ENCODE data around the gene PEAK1.
A peak's percentile ranks its signal among the peaks of the same experiment; 100 is the strongest.
"Not testable (repeated sequence)": the region's sequence is repeated elsewhere in the genome, so short reads cannot be mapped to it uniquely, and the experiment has no call there.

Gene PEAK1

DNA sequence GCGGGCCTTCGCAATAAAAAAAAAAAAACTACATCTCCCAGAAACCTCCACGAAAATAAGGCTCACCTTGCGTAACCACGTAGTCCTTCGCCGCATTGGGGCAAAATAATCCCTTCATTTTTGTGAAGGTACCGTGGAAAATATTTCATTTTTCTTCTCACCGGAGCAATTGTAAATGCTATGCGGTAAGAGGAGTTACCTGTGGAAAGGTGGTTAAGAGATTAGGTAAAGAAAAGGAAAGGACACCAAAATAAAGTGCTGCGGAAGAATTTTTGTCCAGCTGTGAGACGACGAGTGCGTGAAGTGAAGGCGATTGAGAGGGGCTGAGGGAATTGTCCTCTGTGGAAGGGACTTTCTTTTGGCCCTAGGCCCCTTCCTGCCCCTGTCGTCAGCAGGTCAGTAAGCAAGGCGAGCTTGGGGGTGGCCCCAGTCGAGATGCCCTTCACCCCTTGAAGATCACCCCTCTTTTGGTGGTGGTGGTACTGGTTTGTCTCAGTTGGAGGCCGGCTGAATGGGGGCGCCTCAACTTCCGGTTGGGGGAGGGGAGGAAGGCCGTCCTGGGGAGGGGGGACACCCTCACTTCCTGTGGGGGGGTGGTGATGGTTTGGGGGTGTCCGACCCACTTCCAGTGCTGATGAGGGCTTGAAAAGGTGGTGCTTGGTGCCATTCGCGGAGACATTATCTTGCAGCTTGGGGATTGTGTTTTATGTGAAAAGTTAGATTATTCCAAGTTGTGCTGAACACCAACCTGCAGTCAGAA, 886 bp upstream of the PEAK1 start, which contains the start of gene HMG20A:
TSS of gene HMG20A (plus strand) at position 279 of the 760 bp plus-strand sequence. CDS start 37,520 bp downstream, outside the sequence.
- peak in 4 of 6 experiments; percentile 43 to 63 (median 55) for DNase-seq

GRCh38 chr15:77418966-77419835, 703 bp downstream of the PEAK1 start:
- DNase-seq: peak in 4 of 6 experiments; percentile 6 to 46 (median 23)

DNA sequence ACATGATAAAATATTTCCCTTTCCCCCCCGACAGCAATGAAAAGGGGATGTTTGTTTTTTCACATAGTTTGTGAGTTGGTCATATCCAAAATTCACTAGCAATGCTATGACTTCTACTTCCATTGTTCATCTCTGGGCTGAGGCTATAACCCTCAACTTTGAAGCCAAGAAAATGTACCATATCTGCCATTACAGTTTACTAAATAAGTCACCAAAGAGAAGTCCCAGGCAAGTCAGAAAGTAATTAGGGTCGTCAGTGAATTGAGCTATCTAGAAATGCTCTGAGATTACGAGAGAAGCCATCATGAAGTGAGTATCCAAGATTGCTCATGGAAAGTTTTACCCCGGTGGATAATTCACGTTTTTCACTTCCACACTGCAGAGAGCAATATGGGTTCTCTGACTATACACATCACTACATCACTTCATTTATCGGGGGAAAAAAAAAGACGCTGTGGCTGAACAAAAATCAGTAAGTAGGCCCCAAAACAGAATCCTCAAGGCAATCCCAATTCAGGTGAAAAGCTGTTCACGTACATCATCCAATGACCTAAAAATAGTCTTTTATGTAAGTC, 1.4 kb downstream of the PEAK1 start:
- no peak for DNase-seq

- DNase-seq: no peak
These were observed 2.3 kb downstream of the PEAK1 start for GRCh38 chr15:77417602-77418001.

GRCh38 chr15:77416954-77417353, 3.0 kb downstream of the PEAK1 start:
- DNase-seq: no peak

DNA sequence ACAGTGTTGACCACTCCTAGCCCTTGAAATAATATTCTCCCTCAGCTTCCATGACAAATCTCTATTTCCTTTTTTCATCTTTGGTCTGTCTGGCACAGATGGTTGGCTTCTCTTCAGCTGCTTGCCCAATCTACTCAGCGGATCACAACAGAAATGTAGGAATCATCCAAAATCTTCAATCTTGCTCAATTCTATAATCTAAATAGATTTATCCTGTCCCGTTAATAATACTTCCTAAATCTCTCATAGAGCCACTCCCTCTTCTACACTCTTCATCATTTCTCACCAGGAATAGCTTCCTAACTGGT, 3.8 kb downstream of the PEAK1 start:
- no peak for DNase-seq

DNA sequence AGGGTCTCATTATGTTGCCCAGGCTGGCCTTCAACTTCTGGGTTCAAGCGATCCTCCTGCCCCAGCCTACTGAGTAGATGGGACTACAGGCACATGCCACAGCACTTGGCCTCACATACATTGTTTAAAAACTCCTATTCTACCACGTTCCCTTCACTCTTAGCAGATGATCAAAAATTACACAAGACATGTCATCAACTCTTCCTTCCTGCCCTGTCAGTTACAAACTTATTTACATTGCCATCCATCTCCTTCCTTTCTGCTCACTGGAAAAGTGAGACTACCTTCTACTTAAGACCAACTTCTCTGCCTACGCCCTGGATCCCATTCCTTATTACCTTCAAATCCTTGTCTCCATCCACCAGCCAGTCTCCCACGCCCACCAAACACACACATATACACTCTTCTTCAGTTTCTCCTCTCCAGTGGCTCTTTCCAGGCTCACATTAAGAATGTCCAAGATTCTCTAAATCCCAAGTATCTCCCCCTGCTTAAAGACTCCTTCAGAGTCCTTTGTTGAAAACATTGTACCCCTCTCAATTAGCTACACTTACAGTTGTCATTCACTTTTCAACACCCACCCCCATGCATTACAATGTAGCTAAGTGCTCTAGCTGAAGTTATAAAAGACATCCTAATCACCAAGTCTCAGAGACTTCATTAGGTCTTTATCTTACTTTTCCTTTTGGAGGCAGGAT, 4.3 kb downstream of the PEAK1 start:
- DNase-seq: no peak

- no peak for DNase-seq
These were observed 5.0 kb downstream of the PEAK1 start for GRCh38 chr15:77414789-77415442.

DNA sequence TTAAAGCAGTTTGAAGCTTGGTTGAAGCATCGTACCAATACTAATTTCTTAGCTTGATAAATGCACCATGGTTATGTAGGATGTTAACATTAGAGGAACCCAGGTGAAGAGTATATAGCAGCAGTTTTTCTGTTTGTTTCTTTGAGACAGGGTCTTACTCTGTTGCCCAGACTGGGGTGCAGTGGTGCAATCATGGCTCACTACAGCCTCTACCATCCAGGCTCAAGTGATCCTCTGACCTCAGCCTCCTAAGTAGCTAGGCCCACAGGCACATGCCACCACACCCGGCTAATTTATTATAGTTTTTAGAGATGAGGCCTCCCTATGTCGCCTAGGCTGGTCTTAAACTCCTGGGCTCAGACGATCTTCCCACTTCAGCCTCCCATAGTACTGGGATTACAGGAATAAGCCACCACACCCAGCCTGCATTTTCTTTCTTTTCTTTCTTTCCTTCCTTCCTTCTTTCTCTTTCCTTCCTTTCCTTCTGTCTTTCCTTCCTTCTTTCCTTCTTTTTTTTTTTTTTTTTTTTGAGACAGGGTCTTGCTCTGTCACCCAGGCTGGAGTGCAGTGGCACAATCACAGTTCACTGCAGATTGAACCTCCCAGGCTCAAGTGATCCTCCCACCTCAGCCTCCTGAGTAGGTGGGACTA, 6.1 kb downstream of the PEAK1 start:
- DNase-seq: no peak

GRCh38 chr15:77412972-77413698, 6.8 kb downstream of the PEAK1 start:
- DNase-seq: no peak

DNA sequence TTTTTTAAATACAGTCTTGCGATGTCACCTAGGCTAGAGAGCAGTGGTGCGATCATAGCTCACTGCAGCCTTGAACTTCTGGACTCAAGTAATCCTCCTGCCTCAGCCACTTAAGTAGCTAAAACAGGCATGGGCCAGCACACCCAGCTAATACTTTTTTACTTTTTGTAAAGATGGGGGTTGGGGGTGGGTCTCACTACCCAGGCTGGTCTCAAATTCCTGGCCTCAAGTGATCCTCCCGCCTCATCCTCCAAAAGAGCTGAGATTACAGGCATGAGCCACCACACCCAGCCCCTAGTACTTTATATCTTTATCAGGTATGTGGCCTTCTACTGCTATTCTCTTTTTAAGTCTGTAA, 8.3 kb downstream of the PEAK1 start:
- no peak for DNase-seq

DNA sequence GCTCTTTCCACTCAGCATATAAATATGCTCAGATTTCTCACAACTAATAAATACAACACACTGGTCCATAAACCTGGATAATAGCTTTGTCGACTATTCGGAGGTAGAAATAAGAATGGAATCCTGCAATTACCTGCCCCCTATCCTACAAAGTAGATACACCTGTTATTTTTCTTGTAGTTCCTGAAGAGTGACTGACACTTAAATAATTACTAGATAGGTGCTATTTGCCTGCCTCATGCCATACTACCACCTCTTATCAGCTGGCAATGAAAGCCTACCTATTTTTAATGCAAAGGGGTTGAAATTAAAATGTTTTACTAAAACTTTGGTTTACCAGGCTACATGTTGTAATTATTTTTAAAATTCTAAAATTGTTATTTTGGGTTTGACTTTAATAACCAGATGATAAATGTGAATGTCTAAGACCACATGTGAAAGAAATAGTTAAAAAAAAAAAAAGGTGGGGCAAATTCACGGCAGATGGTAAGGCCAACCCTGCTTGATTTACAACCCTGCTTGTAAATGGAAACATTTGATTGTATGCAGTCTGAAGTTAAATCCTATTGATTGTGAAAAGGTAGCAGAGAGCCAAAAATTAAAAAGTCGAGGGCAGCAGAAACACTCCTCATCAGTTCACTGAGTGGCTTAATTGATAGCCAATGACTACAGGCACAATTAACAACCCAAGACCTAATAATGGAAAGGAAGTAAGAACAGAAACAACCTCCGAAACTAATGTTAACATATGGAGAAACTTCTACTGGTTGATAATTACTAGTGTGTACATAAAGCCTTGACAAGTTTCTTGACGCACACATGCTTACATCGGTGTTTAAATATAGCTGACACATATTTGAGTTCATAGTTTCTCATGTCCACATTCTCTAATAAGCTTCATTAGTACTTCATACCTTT, 8.9 kb downstream of the PEAK1 start:
- no peak for DNase-seq

DNA sequence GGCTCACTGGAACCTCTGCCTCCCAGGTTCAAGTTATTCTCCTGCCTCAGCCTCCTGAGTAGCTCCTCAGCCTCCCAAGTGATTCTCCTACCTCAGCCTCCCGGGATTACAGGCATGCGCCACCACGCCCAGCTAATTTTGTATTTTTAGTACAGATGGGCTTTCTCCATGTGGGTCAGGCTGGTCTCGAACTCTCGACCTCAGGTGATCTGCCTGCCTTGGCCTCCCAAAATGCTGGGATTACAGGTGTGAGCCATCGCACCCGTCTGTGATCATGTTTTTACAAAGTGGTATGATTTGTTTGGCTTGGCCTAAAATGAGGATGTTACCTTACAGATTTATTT, 9.8 kb downstream of the PEAK1 start:
- not testable (repeated sequence) for DNase-seq

GRCh38 chr15:77409259-77410156, 10.4 kb downstream of the PEAK1 start:
- peak in 4 of 6 experiments; percentile 17 to 60 (median 36) for DNase-seq

- DNase-seq: no peak
These were observed 13.1 kb downstream of the PEAK1 start for GRCh38 chr15:77406846-77407245.

DNA sequence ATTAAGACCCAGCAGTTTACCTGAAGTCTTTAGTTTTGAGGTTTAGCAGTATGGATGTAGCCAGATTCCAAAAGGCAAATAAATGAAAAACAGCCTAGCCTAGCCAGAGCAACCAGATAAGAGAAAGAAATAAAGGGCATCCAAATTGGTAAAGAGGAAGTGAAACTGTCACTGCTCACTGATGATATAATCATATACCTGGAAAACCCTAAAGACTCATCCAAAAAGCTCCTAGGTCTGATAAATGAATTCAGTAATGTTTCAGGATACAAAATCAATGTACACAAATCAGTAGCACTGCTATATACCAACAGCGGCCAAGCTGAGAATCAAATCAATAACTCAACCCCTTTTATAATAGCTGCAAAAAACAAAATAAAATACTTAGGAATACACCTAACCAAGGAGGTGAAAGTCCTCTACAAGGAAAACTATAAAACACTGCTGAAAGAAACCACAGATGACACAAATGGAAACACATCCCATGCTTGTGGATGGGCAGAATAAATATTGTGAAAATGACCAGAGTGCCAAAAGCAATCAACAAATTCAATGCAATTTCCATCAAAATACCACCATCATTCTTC, 13.6 kb downstream of the PEAK1 start:
- DNase-seq: not testable (repeated sequence)

GRCh38 chr15:77402740-77403379, 17.0 kb downstream of the PEAK1 start:
- DNase-seq: no peak

- no peak for DNase-seq
These were observed 19.6 kb downstream of the PEAK1 start for GRCh38 chr15:77400258-77400657.

All from stimulated activated naive CD4-positive, alpha-beta T cell (primary cell).